Memory B cell (primary cell): ENCODE data around the gene MAN1C1.

Source experiments
- ATAC-seq: fragments of 150-1000 bp; cut with Tn5 transposase; 2 replicates; pipeline ENCODE4 v1.10.0; 2021; ENCODE audit warnings: low read depth, mild to moderate bottlenecking, moderate library complexity
- DNase-seq, 2 donors: peaks; one replicate each; pipeline ENCODE4 v3.0.0; 2022; ENCODE audit warnings: low spot score in 2 of 2
- H3K27ac Mint-ChIP-seq: one replicate; pipeline ENCODE4 v1.8.0; 2022; ENCODE audit warnings: mild to moderate bottlenecking, moderate library complexity, mixed read lengths
- H3K27me3 Mint-ChIP-seq: one replicate; pipeline ENCODE4 v1.8.0; 2022; ENCODE audit warnings: mixed read lengths
- H3K36me3 Mint-ChIP-seq: one replicate; pipeline ENCODE4 v1.8.0; 2022; ENCODE audit warnings: mild to moderate bottlenecking, mixed read lengths
- H3K4me1 Mint-ChIP-seq: one replicate; pipeline ENCODE4 v1.8.0; 2022; ENCODE audit warnings: mixed read lengths
- H3K4me3 Mint-ChIP-seq: one replicate; pipeline ENCODE4 v1.8.0; 2022; ENCODE audit warnings: mild to moderate bottlenecking, moderate library complexity, mixed read lengths
- H3K9me3 Mint-ChIP-seq: one replicate; pipeline ENCODE4 v1.8.0; 2022; ENCODE audit warnings: mixed read lengths

Gene MAN1C1

DNA sequence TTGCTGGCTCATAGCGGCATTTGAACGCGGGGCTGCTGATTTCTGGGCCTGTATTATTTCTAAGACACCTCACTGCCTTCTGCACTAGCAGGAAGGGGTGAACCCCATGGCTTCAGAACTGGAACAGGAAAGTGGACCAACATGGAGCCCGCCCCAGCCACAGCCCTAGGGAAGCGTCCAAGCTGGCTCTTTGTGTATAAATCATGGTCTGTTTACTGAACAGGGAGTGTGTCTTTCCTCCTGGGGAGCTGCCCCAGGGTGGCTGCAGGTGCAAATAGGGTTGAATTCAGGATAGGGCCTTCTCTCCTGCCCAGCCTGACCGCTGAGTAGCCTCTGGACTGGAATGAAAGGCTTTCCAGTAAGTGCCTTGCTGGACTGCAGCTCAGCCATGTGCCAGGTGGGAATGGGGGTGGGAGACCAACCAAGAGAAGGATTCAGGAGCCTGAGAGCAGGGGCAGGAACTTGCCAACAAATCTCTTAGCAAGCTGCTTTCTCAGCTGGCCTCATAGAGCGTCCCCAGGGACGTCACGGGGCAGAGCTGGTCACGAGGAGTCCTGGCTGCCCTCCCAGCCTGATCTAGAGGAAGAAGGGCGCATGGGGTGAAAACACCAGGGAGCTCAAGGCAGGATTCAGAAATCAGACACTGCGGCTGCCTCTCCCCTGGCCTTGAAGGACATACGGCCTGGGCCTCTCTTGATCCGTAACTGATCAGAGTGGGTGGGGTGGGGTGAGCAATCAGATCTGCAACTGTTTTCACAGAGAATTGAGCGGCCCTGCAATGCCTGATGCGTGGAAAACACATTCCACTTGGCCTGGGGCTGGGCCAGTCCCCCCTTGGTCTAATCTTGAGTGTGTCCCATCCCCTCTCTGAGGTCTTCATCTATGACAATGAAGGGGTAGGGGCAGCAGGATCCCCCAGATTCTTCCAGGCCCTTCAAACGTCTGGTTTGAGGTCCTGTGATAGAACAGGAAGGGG is 126.9 kb downstream of the MAN1C1 start:
- no peak for ATAC-seq
- H3K36me3 Mint-ChIP-seq: no peaks in the 10 kb centered on the region

GRCh38 chr1:25744140-25744581 is 127.6 kb downstream of the MAN1C1 start:
- Mint-ChIP-seq H3K27me3 (peaks cover 14% of the 10 kb centered on the region), H3K4me3 (no peak overlapping the region), H3K9me3 (peaks cover 1% of the 10 kb centered on the region), H3K4me1 (no peaks in the 10 kb centered on the region), H3K27ac (no peak overlapping the region), H3K36me3 (no peaks in the 10 kb centered on the region)
- no peak for ATAC-seq
- no peak for DNase-seq

More for the DNA sequence above, 126.9 kb downstream of the MAN1C1 start:
- Mint-ChIP-seq H3K27me3 (peaks cover 14% of the 10 kb centered on the region), H3K4me1 (no peaks in the 10 kb centered on the region), H3K9me3 (peaks cover 1% of the 10 kb centered on the region), H3K4me3 (no peak overlapping the region), H3K27ac (no peak overlapping the region)
- no peak for DNase-seq

DNA sequence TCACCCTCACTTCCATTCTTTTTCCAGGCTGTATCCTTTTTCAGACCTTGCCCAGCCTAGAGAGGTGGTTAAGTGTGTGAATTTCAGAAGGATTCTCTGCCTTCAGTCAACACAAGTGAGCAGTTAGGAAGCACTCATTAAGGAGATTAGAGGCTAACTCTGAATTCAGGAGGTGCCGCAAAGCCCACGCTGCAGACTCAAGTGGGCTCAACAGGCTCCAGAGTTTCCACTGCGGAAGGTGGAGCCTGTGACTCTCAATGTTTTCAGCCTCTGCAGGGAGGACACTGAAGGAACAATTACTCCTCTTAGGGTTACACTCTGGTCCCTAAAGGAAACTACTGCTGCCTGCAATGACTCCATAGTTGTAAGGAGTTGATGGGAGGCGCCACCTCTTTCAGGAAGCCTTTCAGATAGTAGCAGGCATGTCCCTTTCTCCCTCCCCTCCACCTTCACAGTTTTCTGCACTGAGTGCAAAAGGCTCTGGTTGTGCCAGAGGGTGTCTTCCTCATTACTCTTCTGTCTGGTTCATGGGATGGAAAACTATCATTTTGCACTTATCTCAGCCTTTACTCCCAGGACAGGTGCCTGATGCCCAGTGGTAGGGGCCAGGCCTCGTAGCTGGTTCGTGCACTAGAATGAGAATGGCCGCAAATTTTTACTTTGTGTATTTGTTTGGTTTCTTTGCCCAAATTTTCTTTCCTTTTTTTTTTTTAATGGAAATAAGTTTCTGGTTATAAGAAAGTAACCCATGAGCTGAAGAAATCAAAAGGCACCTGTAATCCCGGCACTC is 128.2 kb downstream of the MAN1C1 start:
- Mint-ChIP-seq H3K4me1 (no peaks in the 10 kb centered on the region), H3K36me3 (no peaks in the 10 kb centered on the region), H3K27ac (no peak overlapping the region), H3K4me3 (no peak overlapping the region), H3K9me3 (no peaks in the 10 kb centered on the region), H3K27me3 (peaks cover 15% of the 10 kb centered on the region)
- ATAC-seq (no peak), DNase-seq (no peak)

DNA sequence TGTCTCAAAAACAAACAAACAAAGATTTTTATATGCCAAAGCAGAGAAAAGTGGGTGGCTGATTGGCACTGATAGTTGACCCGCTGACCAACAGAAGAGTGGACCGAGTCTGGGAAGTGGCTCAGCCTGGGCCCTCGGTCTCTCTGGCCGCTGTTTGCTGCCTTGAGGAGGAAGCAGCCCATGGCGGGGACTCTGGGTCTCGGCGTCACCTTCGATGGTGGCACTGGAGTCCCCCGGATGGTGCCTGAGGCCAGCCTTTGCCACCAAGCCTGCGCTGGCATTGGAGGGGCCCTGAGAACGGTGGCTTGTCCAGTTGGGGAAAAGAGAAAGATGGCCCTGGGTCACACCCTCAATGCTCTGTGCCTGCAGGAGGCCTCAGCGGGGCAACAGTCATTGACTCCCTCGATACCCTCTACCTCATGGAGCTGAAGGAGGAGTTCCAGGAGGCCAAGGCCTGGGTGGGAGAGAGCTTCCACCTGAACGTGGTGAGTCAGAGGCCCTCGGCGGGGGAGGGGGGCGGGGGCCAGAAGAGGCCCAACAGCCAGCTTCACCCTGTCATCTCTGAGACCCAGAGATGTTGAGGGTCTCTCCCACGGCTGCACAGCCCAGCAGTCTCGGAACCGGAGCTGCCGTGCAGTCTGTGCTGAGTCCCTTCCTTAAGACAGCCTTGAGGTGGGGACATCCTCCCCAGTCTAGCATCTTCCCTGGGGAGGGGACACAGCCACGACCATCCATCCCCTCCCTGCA is 129.9 kb downstream of the MAN1C1 start:
- Mint-ChIP-seq H3K27me3 (peaks cover 12% of the 10 kb centered on the region), H3K36me3 (peaks cover 2% of the 10 kb centered on the region), H3K27ac (no peak overlapping the region), H3K4me1 (no peaks in the 10 kb centered on the region), H3K4me3 (no peak overlapping the region), H3K9me3 (no peaks in the 10 kb centered on the region)
- ATAC-seq: no peak
- no peak for DNase-seq

DNA sequence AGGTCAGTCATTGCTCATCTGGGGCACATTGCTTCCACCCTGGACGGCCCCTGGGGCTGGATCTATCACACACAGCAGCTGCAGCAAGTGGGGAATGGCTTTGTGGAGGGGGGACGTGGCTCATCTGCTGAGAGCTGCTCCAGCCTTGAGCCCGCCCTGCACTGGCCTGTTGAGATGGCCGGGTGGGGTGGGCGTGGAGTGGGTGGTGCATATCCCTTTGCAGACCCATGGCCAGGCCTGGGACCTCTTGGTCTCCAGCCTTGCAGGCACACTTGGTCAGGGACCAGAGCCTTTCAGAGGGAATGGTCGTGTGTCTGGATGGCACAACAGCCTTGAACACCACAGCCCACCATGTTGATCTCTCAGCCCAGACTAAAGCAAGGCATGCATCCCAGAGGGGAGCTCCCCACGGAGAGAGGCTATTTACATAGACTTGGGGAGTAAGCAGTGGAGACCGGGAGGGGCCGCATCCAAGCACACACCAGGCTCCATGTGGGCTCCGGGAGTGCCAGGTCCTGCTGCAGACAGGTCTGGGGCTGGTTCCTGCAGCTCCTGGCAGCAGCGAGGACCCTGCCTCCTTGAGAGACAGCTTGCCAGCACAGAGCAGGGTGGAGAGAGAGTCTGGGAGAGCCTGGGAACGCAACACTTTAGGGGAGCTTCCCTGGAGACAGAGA is 130.6 kb downstream of the MAN1C1 start:
- DNase-seq: no peak
- Mint-ChIP-seq H3K27me3 (peaks cover 8% of the 10 kb centered on the region), H3K9me3 (no peaks in the 10 kb centered on the region), H3K4me1 (no peaks in the 10 kb centered on the region), H3K36me3 (peaks cover 2% of the 10 kb centered on the region), H3K4me3 (no peak overlapping the region), H3K27ac (no peak overlapping the region)
- no peak for ATAC-seq

GRCh38 chr1:25748531-25749205 is 132.1 kb downstream of the MAN1C1 start:
- Mint-ChIP-seq H3K9me3 (no peaks in the 10 kb centered on the region), H3K27me3 (peaks cover 8% of the 10 kb centered on the region), H3K4me3 (no peak overlapping the region), H3K4me1 (no peaks in the 10 kb centered on the region), H3K36me3 (peaks cover 2% of the 10 kb centered on the region), H3K27ac (no peak overlapping the region)
- ATAC-seq: no peak
- no peak for DNase-seq

DNA sequence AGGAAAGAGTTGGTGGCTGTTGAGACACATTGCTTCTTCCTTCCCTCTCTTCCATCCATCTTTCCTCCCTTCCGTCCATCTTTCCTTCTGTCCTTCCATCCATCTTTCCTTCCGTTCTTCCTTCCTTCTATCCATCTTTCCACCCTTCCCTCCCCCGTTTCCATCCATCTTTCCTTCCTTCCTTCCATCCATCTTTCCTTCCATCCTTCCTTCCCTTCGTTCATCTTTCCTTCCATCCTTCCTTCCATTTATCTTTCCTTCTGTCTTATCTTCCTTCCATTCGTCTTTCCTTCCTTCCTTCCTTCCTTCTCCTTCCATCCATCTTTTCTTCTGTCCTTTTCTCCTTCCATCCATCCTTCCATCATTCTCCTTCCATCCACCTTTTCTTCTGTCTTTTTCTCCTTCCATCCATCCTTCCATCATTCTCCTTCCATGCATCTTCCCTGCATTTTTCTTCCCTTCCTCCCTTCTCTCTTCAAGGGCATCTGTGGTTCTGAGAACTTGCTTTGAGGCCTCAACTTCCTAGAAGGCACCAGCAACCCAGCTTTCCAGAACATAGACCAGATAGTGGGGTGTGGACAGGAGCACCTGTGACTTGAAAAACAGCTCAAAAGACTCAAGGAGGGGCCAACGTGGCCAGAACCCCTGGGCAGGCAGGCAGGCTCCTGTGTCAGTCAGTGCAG is 134.5 kb downstream of the MAN1C1 start:
- Mint-ChIP-seq H3K9me3 (no peaks in the 10 kb centered on the region), H3K27me3 (peaks cover 12% of the 10 kb centered on the region), H3K27ac (no peak overlapping the region), H3K4me1 (no peaks in the 10 kb centered on the region), H3K4me3 (no peak overlapping the region), H3K36me3 (peaks cover 2% of the 10 kb centered on the region)
- DNase-seq (no peak), ATAC-seq (no peak)

DNA sequence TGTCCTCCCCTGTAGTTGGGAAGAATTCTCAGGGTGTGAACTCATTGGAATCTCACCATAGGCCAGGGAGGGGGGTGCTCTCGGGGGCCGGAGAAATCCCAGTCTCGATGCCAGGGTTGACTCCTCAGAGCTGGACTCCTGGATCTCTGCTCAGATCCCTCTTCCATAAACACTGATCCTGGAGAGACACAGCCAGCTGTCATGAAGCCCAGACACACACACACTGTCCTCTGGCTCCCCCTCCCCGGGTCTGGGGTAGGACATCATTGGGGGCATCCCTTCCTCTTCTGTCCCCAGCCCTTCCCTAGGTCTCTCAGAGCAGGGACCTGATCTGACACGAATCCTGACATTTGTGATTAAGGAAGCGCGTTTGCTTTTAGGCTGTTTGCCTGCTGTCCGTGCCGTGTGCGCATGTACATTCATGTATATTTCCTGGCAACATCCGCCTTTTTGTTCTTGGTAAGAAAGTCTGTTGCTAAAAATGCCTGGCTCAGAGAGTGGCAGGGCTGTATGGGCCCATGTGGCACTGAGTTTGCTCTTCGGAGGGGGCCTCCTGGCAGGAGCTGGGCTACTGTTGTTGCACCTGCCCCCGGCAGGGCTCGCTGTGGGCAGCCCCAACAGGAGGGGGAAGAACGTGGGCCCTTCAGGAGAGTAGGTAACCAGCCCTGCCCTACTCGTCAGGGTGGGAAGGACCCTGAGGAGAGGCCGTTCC is 138.0 kb downstream of the MAN1C1 start:
- Mint-ChIP-seq H3K4me3 (no peak overlapping the region), H3K36me3 (peaks cover 2% of the 10 kb centered on the region)

GRCh38 chr1:25755475-25756125 is 139.0 kb downstream of the MAN1C1 start:
- no peak for ATAC-seq
- H3K27ac Mint-ChIP-seq: no peak overlapping the region
- no peak for DNase-seq
- H3K4me3 Mint-ChIP-seq: no peak overlapping the region
- H3K9me3 Mint-ChIP-seq: no peaks in the 10 kb centered on the region
- H3K4me1 Mint-ChIP-seq: peaks cover 3% of the 10 kb centered on the region
- H3K27me3 Mint-ChIP-seq: peaks cover 15% of the 10 kb centered on the region
- H3K36me3 Mint-ChIP-seq: peaks cover 2% of the 10 kb centered on the region

More for the DNA sequence above, 138.0 kb downstream of the MAN1C1 start:
- ATAC-seq (peak; percentile 32), DNase-seq (no peak)
- H3K27ac Mint-ChIP-seq: no peak overlapping the region
- H3K4me1 Mint-ChIP-seq: peaks cover 3% of the 10 kb centered on the region
- no peaks in the 10 kb centered on the region for H3K9me3 Mint-ChIP-seq
- H3K27me3 Mint-ChIP-seq: peaks cover 13% of the 10 kb centered on the region

DNA sequence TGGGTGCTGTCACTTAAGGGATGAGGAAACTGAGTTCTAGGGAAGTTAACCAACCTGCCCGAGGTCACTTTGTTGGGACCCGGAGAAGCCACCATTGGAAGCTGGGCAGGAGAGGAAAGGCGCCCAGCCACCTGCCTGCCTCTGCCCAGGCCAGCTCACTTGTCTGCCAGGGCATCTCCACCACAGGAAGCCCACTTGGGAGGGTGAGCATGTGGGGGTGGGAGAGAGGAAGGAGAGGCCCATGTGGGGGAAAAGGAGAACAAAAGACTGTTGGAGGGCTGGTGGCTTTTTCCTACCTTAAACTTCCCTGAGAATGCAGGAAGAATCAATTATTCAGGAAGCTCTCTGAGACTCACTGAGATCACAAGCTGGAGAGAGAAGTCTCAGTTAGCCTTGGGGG is 139.6 kb downstream of the MAN1C1 start:
- peaks cover 3% of the 10 kb centered on the region for H3K4me1 Mint-ChIP-seq
- no peak overlapping the region for H3K27ac Mint-ChIP-seq
- ATAC-seq: no peak
- no peak overlapping the region for H3K4me3 Mint-ChIP-seq
- H3K9me3 Mint-ChIP-seq: no peaks in the 10 kb centered on the region
- H3K27me3 Mint-ChIP-seq: peaks cover 12% of the 10 kb centered on the region
- H3K36me3 Mint-ChIP-seq: peaks cover under 1% of the 10 kb centered on the region
- DNase-seq: no peak

- Mint-ChIP-seq H3K27ac (no peak overlapping the region), H3K27me3 (peaks cover 11% of the 10 kb centered on the region), H3K4me3 (no peak overlapping the region), H3K9me3 (no peaks in the 10 kb centered on the region), H3K36me3 (no peaks in the 10 kb centered on the region), H3K4me1 (peaks cover 3% of the 10 kb centered on the region)
- ATAC-seq (no peak), DNase-seq (no peak)
Observed at GRCh38 chr1:25757151-25757845, 140.7 kb downstream of the MAN1C1 start.
